ENCODE data around the gene RRH.
"Not testable (repeated sequence)": the region's sequence is repeated elsewhere in the genome, so short reads cannot be mapped to it uniquely, and the experiment has no call there.

Gene RRH

DNA sequence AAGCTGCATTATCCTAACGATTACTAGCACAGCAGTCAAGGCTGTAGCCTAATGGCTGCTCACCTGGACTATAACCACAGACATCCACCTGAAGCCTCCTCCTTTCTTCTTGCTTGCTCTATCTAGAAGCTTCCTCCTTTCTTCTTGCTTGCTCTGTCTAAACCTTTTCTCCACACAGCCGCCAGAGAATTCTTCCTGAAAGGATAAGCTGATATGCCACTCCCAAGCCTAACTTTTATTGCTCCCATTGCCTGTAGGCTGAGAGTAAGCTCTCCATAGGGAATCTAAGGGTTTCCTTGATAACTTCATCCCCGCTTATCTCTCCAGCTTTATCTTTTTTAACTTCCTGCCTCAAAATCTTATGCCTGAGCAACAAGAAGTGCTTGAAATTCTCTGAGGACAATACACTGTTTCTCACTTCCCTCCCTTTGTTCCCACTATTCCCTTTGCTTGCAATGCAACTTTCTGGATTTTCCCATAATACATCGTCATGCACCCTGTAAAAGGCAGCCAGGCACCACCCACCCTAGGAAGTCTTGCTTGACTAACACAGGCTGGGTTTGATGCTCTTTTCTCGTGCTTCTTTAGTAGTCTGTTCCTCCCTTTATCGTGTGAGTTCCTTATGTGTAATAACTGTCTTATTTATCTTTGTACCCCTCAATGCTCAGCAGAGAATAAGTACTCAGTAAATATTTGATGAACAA is 18.8 kb downstream of the RRH start:
- DNase-seq: no peak

DNA sequence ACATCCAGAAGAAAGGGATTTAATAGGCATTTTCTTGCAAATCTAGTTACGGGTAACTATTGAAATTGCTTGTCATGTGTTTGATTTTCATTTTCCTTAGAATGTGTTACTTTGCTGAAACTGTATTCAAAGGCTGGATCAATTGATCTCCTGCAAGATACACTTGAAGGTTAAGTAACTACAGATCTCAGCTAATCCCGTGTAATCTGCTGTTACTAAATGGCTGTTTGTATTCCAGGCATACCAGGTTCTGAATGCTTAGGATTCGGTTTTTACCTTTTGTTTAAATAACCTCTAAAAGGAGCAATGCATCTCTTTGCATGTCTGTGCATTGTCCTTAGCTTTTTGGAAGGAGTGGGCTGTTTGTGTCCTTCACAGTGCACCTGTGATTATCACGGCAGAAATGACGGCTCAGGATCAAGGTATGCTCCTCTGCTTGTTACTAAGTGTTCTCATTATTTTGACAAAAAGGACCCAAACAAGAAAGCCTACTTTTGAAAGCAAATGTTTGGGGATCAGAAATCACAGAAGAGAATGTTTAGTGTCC is 20.2 kb downstream of the RRH start, which contains the start of gene LRIT3:
LRIT3 (plus strand) TSS at position 212 of the 547 bp plus-strand sequence; CDS start at position 307, 95 bp downstream.
- DNase-seq: no peak

DNA sequence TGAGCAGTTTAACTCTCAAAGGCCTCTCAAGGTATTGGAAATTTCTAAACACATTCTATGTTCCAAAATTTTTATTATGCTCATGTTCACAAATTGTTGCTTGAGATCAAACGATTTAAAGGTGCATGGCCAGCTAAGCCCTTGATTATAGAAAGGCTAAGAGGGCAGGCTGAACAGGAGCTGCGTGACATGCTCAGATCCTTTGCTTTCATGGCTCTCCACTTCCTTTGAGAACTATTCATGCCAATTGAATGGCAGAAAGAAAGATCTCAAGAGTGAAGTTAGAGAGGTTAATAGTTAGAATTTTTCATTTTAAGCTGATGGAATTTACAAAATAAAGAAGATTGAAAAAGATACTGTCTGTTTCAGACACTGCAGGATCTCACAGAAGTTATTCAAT is 20.7 kb downstream of the RRH start:
- DNase-seq: no peak

DNA sequence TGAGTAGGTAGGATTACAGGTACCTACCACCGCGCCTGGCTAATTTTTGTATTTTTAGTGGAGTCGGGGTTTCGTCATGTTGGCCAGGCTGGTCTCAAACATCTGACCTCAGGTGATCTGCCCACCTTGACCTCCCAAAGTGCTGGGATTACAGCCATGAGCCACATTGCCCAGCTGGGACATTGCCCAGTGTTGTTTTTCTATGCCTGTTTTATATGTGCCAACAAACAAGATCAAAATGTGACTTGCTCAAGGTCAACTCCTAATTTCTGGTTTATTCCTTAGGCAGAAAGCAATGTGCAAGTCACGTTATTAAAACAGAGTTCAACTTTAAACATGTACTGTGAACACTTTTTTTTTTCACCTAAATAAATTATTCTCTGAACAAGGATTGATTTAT is 22.8 kb downstream of the RRH start:
- DNase-seq: no peak

DNA sequence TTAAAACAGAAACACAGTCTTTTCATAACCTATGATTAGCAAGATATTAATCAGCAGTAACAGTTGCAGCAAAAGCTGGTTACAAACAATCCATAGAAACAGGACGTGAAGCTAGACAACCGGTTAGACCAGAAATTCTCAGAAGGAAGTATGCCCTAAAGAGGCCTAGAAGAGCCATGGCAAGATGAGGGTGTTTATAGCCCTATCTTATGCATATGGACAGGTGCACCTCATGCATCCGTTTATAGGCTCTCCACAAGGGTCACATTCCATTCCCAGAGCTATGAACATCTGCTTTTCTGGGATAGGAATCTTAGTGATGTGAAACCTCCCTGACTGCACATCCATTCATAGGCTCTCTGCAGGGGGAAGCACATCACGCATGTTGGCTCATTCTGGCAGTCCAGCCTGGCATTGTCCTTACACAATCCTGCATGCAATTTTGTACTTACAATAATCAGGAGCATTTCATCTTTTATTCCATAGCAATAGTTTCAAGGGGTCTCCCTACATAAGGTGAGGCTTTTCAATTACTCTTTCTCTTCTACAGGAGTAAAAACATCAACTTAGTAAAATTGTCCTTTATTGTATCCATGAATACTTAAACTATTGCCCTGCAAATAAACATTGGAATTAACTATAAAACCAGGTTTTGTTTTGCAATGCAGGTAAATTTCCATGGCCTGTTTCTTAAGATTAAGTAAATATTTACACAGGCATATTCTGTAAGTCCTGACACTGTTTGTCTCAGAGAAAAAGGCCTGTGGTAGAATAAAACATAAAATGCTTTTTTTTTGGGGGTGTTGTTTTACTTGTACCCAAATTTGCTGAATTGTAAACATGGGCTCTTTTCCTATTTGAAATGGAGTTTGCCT is 31.9 kb downstream of the RRH start:
- not testable (repeated sequence) for DNase-seq

DNA sequence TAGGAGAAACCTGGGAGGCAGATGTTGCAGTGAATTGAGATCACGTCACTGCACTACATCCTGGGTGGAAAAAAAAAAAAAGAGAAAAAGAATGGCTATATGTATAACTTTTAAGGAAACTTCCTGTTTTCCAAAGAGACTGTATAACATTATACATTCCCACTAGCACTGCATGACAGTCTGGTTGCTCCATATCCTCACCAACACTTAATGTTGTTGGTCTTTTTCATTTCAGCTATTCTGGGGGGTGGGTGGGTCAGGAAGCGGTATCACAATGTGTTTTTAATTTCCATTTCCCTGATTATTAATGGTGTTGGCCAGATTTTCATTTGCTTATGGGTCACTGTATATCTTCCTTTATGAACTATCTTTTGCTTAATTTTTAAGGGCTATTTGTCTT is 33.5 kb downstream of the RRH start:
- DNase-seq: no peak

DNA sequence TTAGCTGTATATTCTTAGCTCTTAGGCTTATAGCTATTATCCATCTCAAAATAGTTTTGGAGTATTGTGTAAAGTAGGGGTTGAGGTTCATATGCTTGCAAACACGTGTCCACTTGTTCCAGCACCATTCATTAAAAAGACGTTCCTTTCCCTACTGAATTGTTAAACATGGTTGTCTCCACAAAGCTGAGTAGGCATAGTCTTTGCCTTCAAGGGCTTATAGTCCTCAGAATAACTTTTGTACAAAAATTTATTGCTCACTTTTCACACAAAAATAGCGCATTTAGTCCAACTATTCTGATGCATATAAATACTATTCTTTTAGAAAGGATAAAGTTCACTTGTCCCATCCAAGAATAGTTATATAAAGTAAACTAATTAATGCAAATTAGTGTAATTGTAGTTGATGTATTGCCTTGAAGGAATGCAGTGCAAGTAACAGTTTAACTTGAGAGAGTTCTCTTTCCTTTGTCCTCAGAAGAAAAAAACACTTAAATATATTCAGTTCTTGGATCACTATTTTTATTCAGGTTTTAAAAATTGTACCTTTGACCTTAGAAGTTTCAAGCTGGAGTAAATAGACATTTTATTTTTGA is 34.2 kb downstream of the RRH start:
- DNase-seq: no peak

DNA sequence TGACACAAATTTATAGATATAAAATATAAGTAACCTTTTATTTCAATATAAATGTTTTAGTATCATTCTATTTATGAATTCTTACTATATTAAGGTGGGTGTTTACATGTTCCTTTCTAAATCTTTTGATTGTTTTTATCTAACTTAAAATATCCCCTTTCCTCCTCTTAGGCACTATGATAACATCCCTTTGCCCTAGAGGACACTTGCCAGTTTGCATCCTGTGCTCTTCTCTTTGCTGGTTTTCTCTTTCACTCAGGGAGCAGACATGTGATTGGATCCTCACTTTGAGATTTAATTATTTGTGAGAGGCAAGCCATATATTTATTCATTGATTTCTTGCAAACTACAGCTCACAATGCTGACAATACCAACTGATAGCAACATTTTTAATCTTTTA is 36.4 kb downstream of the RRH start:
- DNase-seq: no peak

DNA sequence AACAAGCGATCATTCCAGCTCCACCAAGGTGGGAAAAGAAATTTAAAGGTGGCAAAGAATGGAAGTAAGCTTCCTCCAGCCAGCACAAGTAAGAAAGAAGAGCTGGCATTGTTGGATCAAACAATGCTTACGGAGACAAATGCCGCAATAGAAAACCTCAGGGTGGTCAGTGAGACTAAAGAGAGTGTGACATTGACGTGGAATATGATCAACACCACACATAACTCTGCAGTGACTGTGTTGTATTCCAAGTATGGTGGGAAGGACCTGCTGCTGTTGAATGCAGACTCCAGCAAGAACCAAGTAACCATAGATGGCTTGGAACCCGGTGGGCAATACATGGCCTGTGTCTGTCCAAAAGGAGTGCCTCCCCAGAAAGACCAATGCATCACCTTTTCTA is 42.3 kb downstream of the RRH start:
- DNase-seq: no peak

DNA sequence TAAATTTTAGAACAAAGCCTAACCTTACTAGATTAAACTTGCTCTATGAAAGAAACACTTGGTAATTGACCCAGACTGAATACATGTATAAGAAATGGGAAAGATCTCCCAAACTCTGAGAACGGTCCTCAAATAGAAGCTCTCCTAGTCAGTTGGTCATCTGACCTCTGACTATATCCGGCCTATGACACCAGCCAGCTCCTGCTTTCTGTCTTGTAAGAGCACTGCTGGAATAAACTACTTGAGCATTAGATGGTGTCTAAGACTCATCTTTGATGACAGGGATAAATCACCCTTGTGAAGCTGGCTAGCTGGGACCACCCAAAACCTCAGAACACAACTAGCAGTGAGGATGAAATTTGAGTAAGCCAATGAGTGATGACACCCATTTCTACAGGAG is 44.3 kb downstream of the RRH start:
- no peak for DNase-seq

DNA sequence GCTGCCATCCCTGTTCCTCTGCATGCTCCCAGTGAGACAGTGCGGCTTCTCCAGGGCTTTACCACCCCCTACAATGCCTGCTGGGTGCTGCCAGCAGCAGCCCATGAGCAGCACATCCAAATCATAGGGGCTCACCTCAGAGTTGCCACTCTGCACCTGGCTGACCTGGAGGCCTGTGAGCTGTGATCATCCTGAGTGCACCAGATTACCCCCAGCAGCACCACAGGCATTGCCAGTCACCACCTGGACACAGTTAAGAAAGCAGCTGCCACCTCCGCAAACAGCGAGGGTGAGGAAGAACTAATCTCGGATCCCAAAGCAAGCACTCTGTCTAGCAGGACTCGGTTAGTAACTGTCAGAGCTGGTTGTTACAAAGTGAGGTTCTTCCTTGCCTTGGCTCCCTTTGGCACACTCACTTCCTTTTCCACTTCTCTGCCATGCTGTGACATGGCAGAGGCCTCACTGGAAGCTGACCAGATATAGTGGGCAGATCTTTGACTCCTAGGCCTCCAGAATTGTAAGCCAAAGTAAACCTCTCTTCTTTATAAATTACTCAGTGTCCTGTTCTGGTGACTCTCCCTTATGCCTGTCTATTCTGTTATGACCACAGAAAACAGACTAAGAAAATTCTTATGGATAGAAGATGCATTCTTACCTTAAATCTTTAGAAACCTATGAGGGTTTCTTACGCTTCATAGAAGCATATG is 45.3 kb downstream of the RRH start:
- DNase-seq: no peak

DNA sequence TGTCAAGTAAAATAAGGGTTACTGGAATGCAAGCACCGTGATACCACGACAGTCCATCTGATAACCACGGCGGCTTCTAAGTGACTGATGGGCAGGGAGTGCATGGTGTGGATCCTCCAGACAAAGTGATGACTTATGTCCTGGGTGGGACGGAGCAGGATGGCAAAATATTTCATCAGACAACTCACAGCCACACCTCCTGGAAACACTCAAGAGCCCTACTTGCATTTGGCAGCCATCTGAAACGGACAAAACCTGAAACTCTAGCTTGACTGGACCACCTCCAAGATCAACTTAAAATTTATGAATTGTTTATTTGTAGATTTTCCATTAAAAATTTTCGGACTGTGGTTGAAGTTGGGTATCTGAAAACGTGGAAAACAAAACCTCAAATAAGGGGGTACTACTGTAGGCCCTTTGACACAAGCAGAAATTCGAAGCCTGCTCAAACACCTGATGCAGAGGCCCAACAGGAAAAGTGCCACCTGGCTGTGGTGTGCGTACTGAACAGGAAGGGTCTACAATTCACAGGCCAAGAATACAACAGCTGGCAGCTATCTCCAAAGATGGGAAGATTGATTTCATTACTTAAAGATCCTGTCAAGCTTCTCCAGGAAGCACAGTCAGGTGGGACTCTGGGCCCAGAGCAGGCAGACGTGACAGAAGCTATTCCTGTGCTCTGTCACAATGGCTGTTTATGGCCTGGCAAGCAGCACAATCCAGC is 46.2 kb downstream of the RRH start:
- no peak for DNase-seq

DNA sequence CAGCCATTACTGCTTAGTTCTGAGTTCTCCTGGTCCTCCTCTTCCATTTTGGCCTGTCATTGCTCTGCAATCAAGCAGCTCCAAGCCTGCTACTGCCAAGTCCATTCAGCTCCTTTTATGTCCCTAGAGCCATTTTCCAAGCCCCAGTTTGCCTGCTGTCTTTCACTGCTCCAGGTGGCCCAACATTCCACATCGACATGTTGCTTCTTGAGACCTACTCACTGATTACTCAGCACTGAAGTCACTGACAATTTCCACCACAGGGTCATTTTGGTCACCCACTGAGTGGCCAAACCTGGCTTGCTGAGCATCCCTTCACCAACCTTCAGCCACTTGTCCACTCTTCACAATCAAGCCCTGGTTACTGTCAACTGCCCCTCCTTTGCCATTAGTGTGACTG is 47.3 kb downstream of the RRH start:
- no peak for DNase-seq

DNA sequence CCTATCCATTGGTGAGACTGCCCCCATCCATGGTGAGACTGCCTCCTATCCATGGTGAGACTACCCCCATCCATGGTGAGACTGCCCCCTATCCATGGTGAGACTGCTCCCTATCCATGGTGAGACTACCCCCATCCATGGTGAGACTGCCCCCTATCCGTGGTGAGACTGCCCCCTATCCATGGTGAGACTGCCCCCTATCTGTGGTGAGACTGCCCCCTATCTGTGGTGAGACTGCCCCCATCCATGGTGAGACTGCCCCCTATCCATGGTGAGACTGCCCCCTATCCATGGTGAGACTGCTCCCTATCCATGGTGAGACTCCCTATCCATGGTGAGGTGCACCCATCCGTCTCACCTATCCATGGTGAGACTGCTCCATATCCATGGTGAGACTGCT is 47.8 kb downstream of the RRH start:
- DNase-seq: not testable (repeated sequence)

DNA sequence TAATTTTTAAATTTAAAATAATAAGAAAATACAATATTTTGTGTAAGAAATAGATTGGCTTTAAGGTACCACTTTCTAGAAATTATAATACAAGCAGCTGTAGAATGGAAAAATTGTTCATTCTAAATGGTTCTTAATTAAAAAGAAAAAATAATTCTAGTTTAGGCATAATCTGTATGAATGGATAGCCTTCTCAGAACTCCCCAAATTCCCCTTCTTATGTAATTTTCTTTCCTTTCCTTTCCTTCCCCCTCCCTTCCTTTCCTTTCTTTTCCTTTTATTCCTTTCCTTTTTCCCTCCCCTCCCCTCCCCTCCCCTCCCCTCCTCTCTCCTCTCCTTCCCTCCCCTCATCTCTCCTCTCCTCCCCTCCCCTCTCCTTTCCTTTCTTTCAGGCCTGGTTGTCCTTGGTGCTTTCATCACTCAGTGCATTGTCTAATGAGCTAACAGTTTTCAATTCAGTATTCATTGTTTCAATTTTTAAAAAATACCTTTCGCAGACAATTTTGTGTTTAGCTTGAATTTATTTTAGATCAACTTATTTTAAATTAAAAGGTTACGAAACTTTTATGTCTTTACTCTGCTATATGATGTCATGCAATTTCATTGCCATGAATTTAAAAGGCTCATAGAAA is 49.0 kb downstream of the RRH start:
- no peak for DNase-seq

DNA sequence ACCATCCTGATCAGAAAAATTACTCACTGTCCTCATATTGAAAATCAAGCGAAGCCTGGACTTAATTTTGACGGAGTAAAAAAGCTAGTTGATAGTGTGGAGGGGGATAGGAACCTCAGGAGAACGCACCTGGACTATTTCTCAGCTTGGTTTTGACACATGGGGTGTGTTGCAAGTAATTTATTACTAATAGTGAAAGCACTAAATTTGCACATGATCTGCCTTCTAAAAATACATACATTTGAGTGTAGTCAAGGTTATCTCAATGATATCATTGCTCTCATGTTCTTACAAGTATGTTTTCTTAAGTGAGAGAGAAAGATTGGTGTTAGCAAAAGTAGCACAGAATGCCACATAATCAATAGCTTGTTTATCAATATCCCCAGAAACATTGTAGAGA is 49.6 kb downstream of the RRH start:
- DNase-seq: no peak

DNA sequence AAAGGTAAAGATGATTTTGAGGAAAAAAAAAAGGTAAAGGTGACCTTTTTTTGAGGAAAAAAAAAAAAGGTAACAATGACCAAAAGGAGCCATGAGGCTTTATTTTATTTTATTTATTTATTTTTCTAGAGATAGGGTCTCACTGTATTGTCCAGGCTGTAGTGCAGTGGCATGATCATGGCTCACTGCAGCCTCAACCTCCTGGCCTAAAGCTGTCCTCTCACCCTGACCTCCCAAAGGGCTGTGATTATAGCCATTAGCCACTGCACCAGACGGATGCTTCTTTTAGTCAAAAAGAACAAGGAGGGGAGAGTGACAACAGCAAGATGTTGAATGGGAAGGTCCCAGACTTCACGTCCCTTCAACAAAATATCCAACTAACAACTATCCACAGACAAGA is 50.6 kb downstream of the RRH start:
- DNase-seq: no peak

DNA sequence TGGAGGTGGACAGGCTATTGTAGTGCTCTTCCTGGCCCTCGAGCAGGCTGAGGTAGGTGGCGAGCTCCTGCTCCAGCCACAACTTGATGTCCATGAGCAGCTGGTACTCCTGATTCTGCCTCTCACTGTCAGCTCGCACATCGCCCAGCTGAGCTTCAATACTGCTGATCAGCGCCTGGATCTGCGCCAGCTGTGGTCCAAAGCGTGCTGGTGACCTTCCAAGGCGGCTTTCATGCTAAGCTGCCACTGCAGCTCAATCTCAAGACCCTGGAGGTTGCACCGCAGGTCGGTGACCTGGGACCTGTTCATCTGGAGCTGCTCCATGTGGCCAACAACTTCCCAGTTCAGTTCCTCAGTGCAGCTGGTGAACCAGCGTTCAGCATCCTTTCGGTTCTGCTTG is 51.3 kb downstream of the RRH start:
- DNase-seq: no peak

DNA sequence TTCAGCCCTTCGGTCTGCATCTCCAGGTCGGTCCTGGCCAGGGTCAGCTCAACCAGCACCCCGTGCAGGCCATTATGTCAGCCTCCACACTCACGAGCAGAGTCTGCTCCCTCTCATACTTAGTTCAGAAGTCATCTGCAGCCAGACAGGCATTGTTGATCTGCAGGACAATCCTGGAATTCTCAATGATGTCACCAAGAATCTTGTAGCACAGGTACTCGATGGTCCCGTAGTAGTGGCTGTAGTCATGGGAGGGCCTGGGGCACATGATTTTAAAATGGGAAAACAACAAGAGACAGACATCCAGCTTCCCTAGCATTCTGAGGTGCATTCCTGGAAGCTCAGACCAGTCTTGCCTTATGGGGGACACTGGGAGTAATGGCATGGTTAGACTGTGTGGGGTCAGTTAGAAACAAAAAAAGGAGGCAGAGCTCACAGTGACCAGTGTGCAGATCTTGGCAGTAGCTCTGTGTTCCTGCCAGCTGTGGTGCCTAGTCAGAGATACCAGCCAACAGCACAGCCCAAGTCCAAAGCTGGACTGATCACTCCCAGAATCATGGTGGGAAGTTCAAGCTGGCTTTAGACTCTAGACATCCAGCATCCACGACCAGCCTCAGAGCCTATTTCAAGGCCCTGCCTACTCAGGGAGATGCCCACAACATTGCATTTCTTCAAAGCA is 52.0 kb downstream of the RRH start:
- no peak for DNase-seq

DNA sequence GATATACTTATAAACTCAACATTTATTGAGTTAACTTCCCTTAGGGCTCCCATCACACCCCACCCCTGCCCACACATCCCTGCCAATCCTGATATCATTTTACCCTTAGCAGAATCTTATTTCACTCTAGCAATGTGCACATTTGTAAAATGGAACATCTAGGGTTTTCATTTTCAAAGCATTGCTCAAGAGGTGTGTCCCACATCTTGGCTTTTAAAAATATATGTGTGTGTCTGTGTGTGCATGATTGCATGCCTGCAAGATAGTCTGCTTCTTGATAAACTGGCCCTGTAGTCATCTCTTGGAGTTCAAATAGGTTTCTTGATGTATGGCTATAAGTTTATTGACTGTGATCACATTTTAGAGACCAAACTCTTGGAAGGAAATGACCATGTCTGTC is 58.5 kb downstream of the RRH start:
- DNase-seq: no peak

DNA sequence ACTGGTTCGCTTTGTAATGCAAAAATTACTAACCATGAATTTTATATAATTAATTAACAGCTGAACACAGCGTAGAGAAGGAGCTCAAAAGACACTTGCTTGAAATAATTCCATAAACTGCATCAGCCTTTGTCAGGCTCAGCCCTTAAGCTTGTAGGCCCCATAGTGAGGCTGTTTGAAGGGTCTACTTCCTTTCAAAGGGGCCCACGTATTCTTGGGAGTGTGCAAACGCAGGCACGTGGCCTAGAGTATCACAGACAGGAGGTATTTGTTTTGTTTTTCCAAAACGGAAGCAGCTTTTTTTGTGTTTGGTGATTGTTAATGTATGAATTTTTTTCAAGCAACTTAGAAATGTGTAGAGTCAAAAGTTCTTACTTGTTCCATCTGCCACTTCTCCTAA is 59.3 kb downstream of the RRH start:
- DNase-seq: no peak

Data from activated gamma-delta T cell treated with Interleukin-2 at 50 U/mL for 16 hours (primary cell).